PC-9 (cell line): ENCODE results near the gene RABL2B. TPM values are rescaled to one million over a fixed set of nuclear protein-coding genes. Genes with fewer than 3 reads are reported as not detected.
"Not testable (repeated sequence)": the region's sequence is repeated elsewhere in the genome, so short reads cannot be mapped to it uniquely, and the experiment has no call there.

Experiments
- BruUV-seq: library from RNA; stranded (reverse); fragments of 400-500 nt; replicated peaks from 2 replicates; lab custom pipeline; 2021; lab: Mats Ljungman, UMichigan
- CTCF ChIA-PET: fragments of 300-600 bp; sonication (Branson Sonifier 250); formaldehyde crosslinking; loops from one replicate; lab custom pipeline; 2022; ENCODE audit warnings: antibody characterized with exemption; lab: Charles Lee
- POLR2A ChIA-PET: fragments of 300-600 bp; sonication (Branson Sonifier 250); formaldehyde crosslinking; loops from one replicate; lab custom pipeline; 2022; ENCODE audit warnings: antibody characterized with exemption; ENCODE audit not compliant: unreplicated experiment; lab: Charles Lee
- DNase-seq, 2 experiments: peaks; one replicate each; pipeline versions ENCODE4 v3.0.0 to v3.0.0-alpha.2; 2015 to 2022; ENCODE audit warnings: mixed read lengths in 1 of 2
- H2AFZ ChIP-seq: fragments of 200-600 bp; sonication (generic); 2 replicates; pipeline ENCODE4 v1.8.1; 2017; ENCODE audit warnings: antibody characterized with exemption
- H3F3A ChIP-seq: fragments of 200-600 bp; sonication (generic); 2 replicates; pipeline ENCODE4 v1.8.1; 2017; ENCODE audit warnings: antibody characterized with exemption, mild to moderate bottlenecking, low read depth; ENCODE audit not compliant: insufficient read depth
- H3K27ac ChIP-seq: fragments of 200-600 bp; sonication (generic); 2 replicates; pipeline ENCODE4 v1.6.1; 2016; ENCODE audit warnings: mixed run types
- H3K27me3 ChIP-seq: fragments of 200-600 bp; sonication (generic); 2 replicates; pipeline ENCODE4 v1.6.1; 2016; ENCODE audit warnings: low read depth, mixed run types; ENCODE audit not compliant: insufficient read depth
- H3K36me3 ChIP-seq: fragments of 200-600 bp; sonication (generic); 2 replicates; pipeline ENCODE4 v1.6.1; 2016; ENCODE audit warnings: low read depth, mixed run types
- H3K4me1 ChIP-seq: fragments of 200-600 bp; sonication (generic); replicated peaks from 2 replicates; pipeline ENCODE4 v1.6.1; 2016; ENCODE audit warnings: mixed run types; ENCODE audit not compliant: insufficient read depth
- H3K4me2 ChIP-seq: fragments of 200-600 bp; sonication (generic); 2 replicates; pipeline ENCODE4 v1.6.1; 2017; ENCODE audit warnings: mixed run types
- H3K4me3 ChIP-seq: fragments of 200-600 bp; sonication (generic); 2 replicates; pipeline ENCODE4 v1.6.1; 2016; ENCODE audit warnings: mixed run types
- H3K79me2 ChIP-seq: fragments of 200-600 bp; sonication (generic); 2 replicates; pipeline ENCODE4 v1.6.1; 2017; ENCODE audit warnings: low read depth, mixed run types
- H3K9me2 ChIP-seq: fragments of 200-600 bp; sonication (generic); 2 replicates; pipeline ENCODE4 v1.8.1; 2017; ENCODE audit warnings: mild to moderate bottlenecking; ENCODE audit not compliant: insufficient read depth
- H3K9me3 ChIP-seq: fragments of 200-600 bp; sonication (generic); 2 replicates; pipeline ENCODE4 v1.8.1; 2016; ENCODE audit warnings: low read depth; ENCODE audit not compliant: insufficient read depth
- H4K20me1 ChIP-seq: fragments of 200-600 bp; sonication (generic); 2 replicates; pipeline ENCODE4 v1.8.1; 2017; ENCODE audit not compliant: insufficient read depth
- EZH2 ChIP-seq: fragments of 200-600 bp; sonication (generic); IDR thresholded peaks from 2 replicates; pipeline ENCODE4 v1.8.0; 2017; ENCODE audit warnings: antibody characterized with exemption, low read depth
- intact Hi-C: fragments of 100-400 bp; cut with micrococcal nuclease; formaldehyde crosslinking; loops from one replicate; pipeline ENCODE4 v1.10.0; 2022; ENCODE audit not compliant: unreplicated experiment
- total RNA-seq: library from RNA; stranded (reverse); gene quantifications from 2 replicates; pipeline ENCODE4 v1.2.3, GENCODE V29; 2021
- TF ChIP-seq, protein P1 (sequence below): fragments of 200-600 bp; sonication (generic); conservative IDR thresholded peaks from 2 replicates; pipeline ENCODE4 v1.6.1; 2017; ENCODE audit warnings: mixed run types, antibody characterized with exemption, mild to moderate bottlenecking, moderate library complexity

RABL2B gene
- total RNA-seq, 1 experiment from 2014 or later = 48.4 TPM

DNA sequence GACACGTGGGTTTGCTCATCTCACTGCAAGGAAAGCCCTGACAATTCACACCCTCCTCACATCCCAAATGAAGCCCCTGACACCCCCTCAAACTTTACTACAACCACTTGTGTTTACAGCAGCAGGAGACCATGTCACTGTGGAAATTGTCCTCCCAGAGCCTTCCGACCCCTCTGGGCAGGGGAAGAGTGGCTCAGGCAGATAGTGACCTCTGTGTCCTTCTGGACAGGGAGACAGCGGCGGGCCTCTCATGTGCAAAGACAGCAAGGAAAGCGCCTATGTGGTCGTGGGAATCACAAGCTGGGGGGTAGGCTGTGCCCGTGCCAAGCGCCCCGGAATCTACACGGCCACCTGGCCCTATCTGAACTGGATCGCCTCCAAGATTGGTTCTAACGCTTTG lies 39.0 kb downstream of the RABL2B start:
- H3F3A ChIP-seq, H3K4me3 ChIP-seq, POLR2A ChIA-PET, H3K36me3 ChIP-seq, H3K4me1 ChIP-seq, H4K20me1 ChIP-seq, DNase-seq, H3K27ac ChIP-seq, CTCF ChIA-PET, H3K9me3 ChIP-seq, H3K9me2 ChIP-seq, H3K79me2 ChIP-seq, BruUV-seq, intact Hi-C loops, H3K4me2 ChIP-seq, H2AFZ ChIP-seq: not testable (repeated sequence)
- peaks cover 36% of the 10 kb centered on the region for H3K27me3 ChIP-seq

DNA sequence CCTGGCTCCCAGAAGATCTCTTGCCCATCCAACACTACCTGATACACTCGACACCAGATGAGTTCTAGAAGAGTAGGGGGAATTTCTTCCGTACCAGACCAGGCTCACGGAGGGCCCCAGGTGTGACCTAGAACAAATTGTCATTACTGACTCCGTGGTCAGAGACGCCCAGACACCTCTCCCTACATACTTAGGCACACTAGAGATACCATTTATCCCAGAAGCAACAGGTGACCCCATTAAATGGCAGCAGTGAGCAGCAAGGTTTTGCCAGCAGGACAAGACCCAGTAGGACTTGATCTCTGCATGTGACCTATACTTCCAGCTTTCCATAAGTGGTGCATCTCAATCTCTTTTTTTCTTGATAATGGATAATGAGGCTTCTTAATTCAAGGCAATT lies 42.7 kb downstream of the RABL2B start:
- H3K4me1 ChIP-seq, DNase-seq, H3K36me3 ChIP-seq, H3K27ac ChIP-seq, H3K4me2 ChIP-seq, H3K79me2 ChIP-seq, intact Hi-C loops, POLR2A ChIA-PET, CTCF ChIA-PET, H2AFZ ChIP-seq, H3K9me3 ChIP-seq, H4K20me1 ChIP-seq, H3K4me3 ChIP-seq, H3K9me2 ChIP-seq, H3F3A ChIP-seq, BruUV-seq: not testable (repeated sequence)
- peaks cover 32% of the 10 kb centered on the region for H3K27me3 ChIP-seq

DNA sequence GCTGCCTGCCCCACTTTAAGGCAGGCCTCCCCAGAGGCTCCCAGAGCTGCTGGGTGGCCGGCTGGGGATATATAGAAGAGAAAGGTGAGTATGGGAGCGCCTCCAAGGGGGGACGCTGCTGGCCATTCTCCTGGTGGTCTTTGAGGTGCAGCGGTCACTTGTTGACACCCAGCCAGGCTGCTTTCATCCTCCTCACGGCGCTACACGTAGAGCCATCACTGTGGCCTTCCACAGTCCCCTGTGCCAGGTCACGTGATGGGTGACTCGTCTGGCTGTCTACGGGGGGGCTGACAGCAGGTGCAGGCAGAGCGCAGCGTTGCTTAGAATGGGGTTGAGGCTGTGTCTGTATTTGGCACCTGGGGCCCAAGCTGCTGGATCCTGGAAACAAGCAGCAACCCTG lies 43.5 kb downstream of the RABL2B start:
- no peak overlapping the region for H2AFZ ChIP-seq
- POLR2A ChIA-PET = no interaction called here
- no peaks in the 10 kb centered on the region for H3K9me3 ChIP-seq
- no peak overlapping the region for H3K4me2 ChIP-seq
- CTCF ChIA-PET = no interaction called here
- peaks cover 28% of the 10 kb centered on the region for H3K27me3 ChIP-seq
- intact Hi-C loops = no loop called here
- H3K36me3 ChIP-seq = no peaks in the 10 kb centered on the region
- H3F3A ChIP-seq = no peaks in the 10 kb centered on the region
- H3K79me2 ChIP-seq = no peaks in the 10 kb centered on the region
- no peak for DNase-seq
- no peaks in the 10 kb centered on the region for H3K4me1 ChIP-seq
- no peaks in the 10 kb centered on the region for H3K9me2 ChIP-seq
- H3K27ac ChIP-seq = no peak overlapping the region
- TF ChIP-seq EZH2 = no peak
- TF ChIP-seq, protein P1, sequence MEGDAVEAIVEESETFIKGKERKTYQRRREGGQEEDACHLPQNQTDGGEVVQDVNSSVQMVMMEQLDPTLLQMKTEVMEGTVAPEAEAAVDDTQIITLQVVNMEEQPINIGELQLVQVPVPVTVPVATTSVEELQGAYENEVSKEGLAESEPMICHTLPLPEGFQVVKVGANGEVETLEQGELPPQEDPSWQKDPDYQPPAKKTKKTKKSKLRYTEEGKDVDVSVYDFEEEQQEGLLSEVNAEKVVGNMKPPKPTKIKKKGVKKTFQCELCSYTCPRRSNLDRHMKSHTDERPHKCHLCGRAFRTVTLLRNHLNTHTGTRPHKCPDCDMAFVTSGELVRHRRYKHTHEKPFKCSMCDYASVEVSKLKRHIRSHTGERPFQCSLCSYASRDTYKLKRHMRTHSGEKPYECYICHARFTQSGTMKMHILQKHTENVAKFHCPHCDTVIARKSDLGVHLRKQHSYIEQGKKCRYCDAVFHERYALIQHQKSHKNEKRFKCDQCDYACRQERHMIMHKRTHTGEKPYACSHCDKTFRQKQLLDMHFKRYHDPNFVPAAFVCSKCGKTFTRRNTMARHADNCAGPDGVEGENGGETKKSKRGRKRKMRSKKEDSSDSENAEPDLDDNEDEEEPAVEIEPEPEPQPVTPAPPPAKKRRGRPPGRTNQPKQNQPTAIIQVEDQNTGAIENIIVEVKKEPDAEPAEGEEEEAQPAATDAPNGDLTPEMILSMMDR = no peak
- no peak overlapping the region for H3K4me3 ChIP-seq
- BruUV-seq = no TSS peak
- H4K20me1 ChIP-seq = no peaks in the 10 kb centered on the region

DNA sequence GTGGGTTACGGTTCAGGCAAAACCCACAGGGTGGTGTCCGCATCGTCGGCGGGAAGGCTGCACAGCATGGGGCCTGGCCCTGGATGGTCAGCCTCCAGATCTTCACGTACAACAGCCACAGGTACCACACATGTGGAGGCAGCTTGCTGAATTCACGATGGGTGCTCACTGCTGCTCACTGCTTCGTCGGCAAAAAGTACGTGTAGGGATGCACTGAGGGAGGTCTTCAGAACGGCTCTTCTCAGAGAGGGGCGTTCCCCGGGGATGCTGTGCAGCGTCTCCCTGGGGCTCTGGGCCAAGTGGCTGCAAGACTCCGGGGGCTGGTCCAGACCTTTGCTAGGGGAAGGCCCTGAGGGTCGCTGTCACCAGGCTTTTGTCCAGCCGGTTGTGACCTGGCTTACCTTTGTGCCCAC lies 44.2 kb downstream of the RABL2B start:
- H3K27me3 ChIP-seq = peaks cover 28% of the 10 kb centered on the region
- no peak for DNase-seq
- POLR2A ChIA-PET = no interaction called here
- H2AFZ ChIP-seq = no peak overlapping the region
- no peaks in the 10 kb centered on the region for H3K4me1 ChIP-seq
- no peak overlapping the region for H3K4me3 ChIP-seq
- CTCF ChIA-PET = no interaction called here
- H3K27ac ChIP-seq = no peak overlapping the region
- H3K9me2 ChIP-seq = no peaks in the 10 kb centered on the region
- H3K36me3 ChIP-seq = no peaks in the 10 kb centered on the region
- no peaks in the 10 kb centered on the region for H3K79me2 ChIP-seq
- no peaks in the 10 kb centered on the region for H4K20me1 ChIP-seq
- H3F3A ChIP-seq = no peaks in the 10 kb centered on the region
- H3K4me2 ChIP-seq = no peak overlapping the region
- TF ChIP-seq, protein P1 = no peak
- TF ChIP-seq EZH2 = no peak
- intact Hi-C loops = no loop called here
- H3K9me3 ChIP-seq = no peaks in the 10 kb centered on the region
- BruUV-seq = no TSS peak
